ENCODE measurements around the gene SYT1. TPM values are rescaled to one million over a fixed set of nuclear protein-coding genes. Genes with fewer than 3 reads are reported as not detected.

The SYT1 gene
- total RNA-seq, 3 donors from 2014 or later (not counting 1 experiment from before 2014, with no cell fraction given), result not detected

GRCh38 chr12:78928200-78929074, 63.9 kb downstream of the SYT1 start:
- no peaks in the 10 kb centered on the region for H3K27me3 ChIP-seq (ENCODE audit: control insufficient read depth, insufficient read depth, low read length)
- DNase-seq (no peak), ATAC-seq (no peak)
- H3K27me3 Mint-ChIP-seq (ENCODE audit: low read depth in 2 of 2), result no peaks in the 10 kb centered on the region
- no peak for TF ChIP-seq CTCF (IDR thresholded peaks at IDR 0.05)
- no peaks in the 10 kb centered on the region for H3K4me1 ChIP-seq (ENCODE audit: control insufficient read depth, insufficient read depth, low read length)
- no peak overlapping the region for H3K4me3 ChIP-seq (ENCODE audit: low read length)
- H3K9me3 ChIP-seq (ENCODE audit: control insufficient read depth, insufficient read depth, low read length), result no peaks in the 10 kb centered on the region
- WGBS (ENCODE audit: insufficient coverage), result 100% methylated on average over 3 of the region's 5 CpGs
- no peak overlapping the region for H3K27ac Mint-ChIP-seq
- no peak overlapping the region for H3K27ac ChIP-seq (ENCODE audit: low read length)
- H3K4me3 Mint-ChIP-seq, result no peak overlapping the region
- no peaks in the 10 kb centered on the region for H3K36me3 ChIP-seq (ENCODE audit: control insufficient read depth, insufficient read depth, low read length)
- no peaks in the 10 kb centered on the region for H3K4me1 Mint-ChIP-seq
- intact Hi-C loops (cut with micrococcal nuclease), result no loop called here
- H3K9me3 Mint-ChIP-seq, result peaks cover 12 to 15% of the 10 kb centered on the region in 2 donors
- H3K36me3 Mint-ChIP-seq, result peaks cover 4% of the 10 kb centered on the region

- H3K27me3 ChIP-seq (ENCODE audit: control insufficient read depth, insufficient read depth, low read length), result no peaks in the 10 kb centered on the region
- H3K4me3 ChIP-seq (ENCODE audit: low read length), result no peak overlapping the region
- WGBS (ENCODE audit: insufficient coverage), result 89% methylated on average over 6 of the region's 7 CpGs
- DNase-seq, result no peak
- no peaks in the 10 kb centered on the region for H3K36me3 ChIP-seq (ENCODE audit: control insufficient read depth, insufficient read depth, low read length)
- Mint-ChIP-seq H3K36me3 (peaks cover 4% of the 10 kb centered on the region), H3K9me3 (peaks cover 10 to 18% of the 10 kb centered on the region in 2 donors), H3K4me3 (no peak overlapping the region), H3K27me3 (ENCODE audit: low read depth in 2 of 2) (no peaks in the 10 kb centered on the region), H3K27ac (no peak overlapping the region), H3K4me1 (no peaks in the 10 kb centered on the region)
- H3K4me1 ChIP-seq (ENCODE audit: control insufficient read depth, insufficient read depth, low read length), result no peaks in the 10 kb centered on the region
- no peak for ATAC-seq
- no peak overlapping the region for H3K27ac ChIP-seq (ENCODE audit: low read length)
- no peaks in the 10 kb centered on the region for H3K9me3 ChIP-seq (ENCODE audit: control insufficient read depth, insufficient read depth, low read length)
- intact Hi-C loops (cut with micrococcal nuclease), result no loop called here
- no peak for TF ChIP-seq CTCF (IDR thresholded peaks at IDR 0.05)
Measured at GRCh38 chr12:78929075-78929418, 64.5 kb downstream of the SYT1 start.

GRCh38 chr12:78931466-78931990, 67.0 kb downstream of the SYT1 start:
- Histone ChIP-seq H3K9me3 (ENCODE audit: control insufficient read depth, insufficient read depth, low read length) (no peaks in the 10 kb centered on the region), H3K27ac (ENCODE audit: low read length) (no peak overlapping the region), H3K4me1 (ENCODE audit: control insufficient read depth, insufficient read depth, low read length) (no peaks in the 10 kb centered on the region), H3K4me3 (ENCODE audit: low read length) (no peak overlapping the region), H3K36me3 (ENCODE audit: control insufficient read depth, insufficient read depth, low read length) (no peaks in the 10 kb centered on the region), H3K27me3 (ENCODE audit: control insufficient read depth, insufficient read depth, low read length) (no peaks in the 10 kb centered on the region)
- Mint-ChIP-seq H3K27me3 (ENCODE audit: low read depth in 2 of 2) (no peaks in the 10 kb centered on the region), H3K9me3 (peaks cover 10 to 15% of the 10 kb centered on the region in 2 donors), H3K4me1 (no peaks in the 10 kb centered on the region), H3K27ac (no peak overlapping the region), H3K36me3 (peaks cover 4% of the 10 kb centered on the region), H3K4me3 (no peak overlapping the region)
- ATAC-seq (no peak), DNase-seq (no peak)
- 86% methylated on average over 1 of the region's 1 CpG for WGBS (ENCODE audit: insufficient coverage)
- intact Hi-C loops (cut with micrococcal nuclease), result no loop called here
- TF ChIP-seq CTCF (IDR thresholded peaks at IDR 0.05), result no peak

Measured in natural killer cell (primary cell).